Mesothelial cell of epicardium (in vitro differentiated cells): ENCODE results near the gene CDRT4. TPM values are rescaled to one million over a fixed set of nuclear protein-coding genes. Genes with fewer than 3 reads are reported as not detected.

ENCODE experiments used
- DNase-seq, 2 experiments: peaks; one replicate each; pipeline ENCODE4 v3.0.0; 2021; ENCODE audit warnings: low spot score in 2 of 2; ENCODE audit not compliant: unreplicated experiment in 2 of 2
- H3K27ac Mint-ChIP-seq: 2 replicates; pipeline ENCODE4 v1.8.0; 2021; ENCODE audit warnings: mixed read lengths
- H3K27me3 Mint-ChIP-seq: 2 replicates; pipeline ENCODE4 v1.8.0; 2021; ENCODE audit warnings: low read depth, mixed read lengths
- H3K36me3 Mint-ChIP-seq: 2 replicates; pipeline ENCODE4 v1.8.0; 2021; ENCODE audit warnings: mixed read lengths
- H3K4me1 Mint-ChIP-seq: 2 replicates; pipeline ENCODE4 v1.8.0; 2021; ENCODE audit warnings: mixed read lengths
- H3K4me3 Mint-ChIP-seq: 2 replicates; pipeline ENCODE4 v1.8.0; 2021; ENCODE audit warnings: mild to moderate bottlenecking, moderate library complexity, mixed read lengths
- H3K9me3 Mint-ChIP-seq: 2 replicates; pipeline ENCODE4 v1.8.0; 2021; ENCODE audit warnings: mixed read lengths
- CTCF ChIP-seq: fragments of 200-600 bp; sonication (generic); IDR thresholded peaks from one replicate; pipeline ENCODE4 v1.5.0; 2021; ENCODE audit warnings: antibody characterized with exemption; ENCODE audit not compliant: unreplicated experiment
- total RNA-seq: library from RNA; stranded (reverse); gene quantifications from 3 replicates; pipeline ENCODE4 v1.2.1, GENCODE V29; 2021

Gene CDRT4
- total RNA-seq, 1 donor from 2014 or later, result 39.7 TPM

- H3K4me3 Mint-ChIP-seq, result no peak overlapping the region
- no peak overlapping the region for H3K27ac Mint-ChIP-seq
- no peaks in the 10 kb centered on the region for H3K27me3 Mint-ChIP-seq
- H3K4me1 Mint-ChIP-seq, result peaks cover 7% of the 10 kb centered on the region
- no peak for DNase-seq
- TF ChIP-seq CTCF, result no peak
- H3K9me3 Mint-ChIP-seq, result peaks cover 7% of the 10 kb centered on the region
- no peaks in the 10 kb centered on the region for H3K36me3 Mint-ChIP-seq
Measured at GRCh38 chr17:15388356-15389041, 78.9 kb downstream of the CDRT4 start.

- Mint-ChIP-seq H3K27ac (no peak overlapping the region), H3K27me3 (no peaks in the 10 kb centered on the region), H3K4me3 (no peak overlapping the region), H3K4me1 (peaks cover 7% of the 10 kb centered on the region), H3K9me3 (peaks cover 7% of the 10 kb centered on the region), H3K36me3 (no peaks in the 10 kb centered on the region)
- DNase-seq, result no peak
- no peak for TF ChIP-seq CTCF
Measured at GRCh38 chr17:15386083-15386482, 81.3 kb downstream of the CDRT4 start.

Other genes with a start within 250 kb of the CDRT4 start
- gene PMP22, start 202.3 kb downstream of the CDRT4 start, total RNA-seq, result 49.4 to 52.5 TPM (median 50.4 TPM) in 3 replicates
- gene TEKT3, start 126.0 kb downstream of the CDRT4 start, total RNA-seq, result 2.4 to 3.8 TPM (median 3.3 TPM) in 3 replicates
- gene TVP23C, start 95.9 kb upstream of the CDRT4 start, total RNA-seq, result 61.1 to 66.4 TPM (median 62.0 TPM) in 3 replicates
- 0.99 to 1.5 TPM (median 1.3 TPM) in 3 replicates for gene FBXW10B, start 152.1 kb upstream of the CDRT4 start, total RNA-seq
- gene TRIM16, start 216.7 kb upstream of the CDRT4 start, total RNA-seq, result 35.9 to 36.5 TPM (median 36.2 TPM) in 3 replicates
- gene ZNF286A, start 232.1 kb upstream of the CDRT4 start, total RNA-seq, result 82.2 to 91.9 TPM (median 89.6 TPM) in 3 replicates